HepG2 (cell line): Measurements from ENCODE around the gene CDS1. TPM values are rescaled to one million over a fixed set of nuclear protein-coding genes. Genes with fewer than 3 reads are reported as not detected.

Experiments used
- ATAD3A ChIP-seq: sonication (generic); formaldehyde crosslinking; IDR thresholded peaks from 2 replicates; pipeline ENCODE4 v1.4.0; 2020; ENCODE audit warnings: missing genetic modification reagents
- CAMTA2 ChIP-seq: sonication (generic); formaldehyde crosslinking; IDR thresholded peaks from 2 replicates; pipeline ENCODE4 v1.4.0; 2020; ENCODE audit warnings: mild to moderate bottlenecking, missing genetic modification reagents, borderline replicate concordance
- GTF3A ChIP-seq: sonication (generic); formaldehyde crosslinking; conservative IDR thresholded peaks from 2 replicates; pipeline ENCODE4 v1.4.0; 2020; ENCODE audit warnings: mild to moderate bottlenecking, missing genetic modification reagents
- MTA1 ChIP-seq: sonication (generic); formaldehyde crosslinking; IDR thresholded peaks from 2 replicates; pipeline ENCODE4 v1.4.0; 2020; ENCODE audit warnings: missing genetic modification reagents, mild to moderate bottlenecking, borderline replicate concordance
- POLR2AphosphoS5 ChIP-seq: IDR thresholded peaks from 2 replicates; pipeline ENCODE4 v1.6.1; 2012; ENCODE audit warnings: low read depth, low read length
- SP4 ChIP-seq: sonication (generic); formaldehyde crosslinking; IDR thresholded peaks from 2 replicates; pipeline ENCODE4 v1.8.1; 2023; ENCODE audit warnings: mild to moderate bottlenecking, missing genetic modification reagents
- SRF ChIP-seq: IDR thresholded peaks from 2 replicates; pipeline ENCODE4 v1.6.1; 2011; ENCODE audit warnings: mild to moderate bottlenecking, low read depth, low read length, moderate library complexity
- STAG1 ChIP-seq: sonication (generic); formaldehyde crosslinking; IDR thresholded peaks from 2 replicates; pipeline ENCODE4 v1.4.0; 2020; ENCODE audit warnings: missing genetic modification reagents
- YY1 ChIP-seq: IDR thresholded peaks from 2 replicates; pipeline ENCODE4 v1.6.1; 2011; ENCODE audit warnings: low read length, low read depth, moderate library complexity, mild to moderate bottlenecking; ENCODE audit not compliant: insufficient read depth, insufficient replicate concordance
- ZNF607 ChIP-seq: sonication (generic); formaldehyde crosslinking; IDR thresholded peaks from 2 replicates; pipeline ENCODE4 v1.5.1; 2020; ENCODE audit warnings: missing genetic modification reagents, mild to moderate bottlenecking, borderline replicate concordance
- ZNF709 ChIP-seq: sonication (generic); formaldehyde crosslinking; IDR thresholded peaks from 2 replicates; pipeline ENCODE4 v1.5.0; 2020; ENCODE audit warnings: mild to moderate bottlenecking, missing genetic modification reagents
- ZNF782 ChIP-seq: sonication (generic); formaldehyde crosslinking; IDR thresholded peaks from 2 replicates; pipeline ENCODE4 v1.4.0; 2020; ENCODE audit warnings: missing genetic modification reagents, mild to moderate bottlenecking, borderline replicate concordance
- ZSCAN12 ChIP-seq: sonication (generic); formaldehyde crosslinking; IDR thresholded peaks from 2 replicates; pipeline ENCODE4 v1.9.0; 2021; ENCODE audit warnings: mild to moderate bottlenecking, missing genetic modification reagents
- polyA plus RNA-seq, 8 experiments: library from polyadenylated mRNA; depleted of rRNA in 3 of 8; stranded (reverse) in 7 of 8; unstranded in 1 of 8; fragments of >200 nt; fragmentation: Illumina TruSeq in 4 of 8; extraction: Trizol in 4 of 8; gene quantifications; 2 replicates each; pipeline versions ENCODE4 v1.2.1 to v1.2.3, GENCODE V29; 2011 to 2016; ENCODE audit warnings: low read depth in 4 of 8, missing spikeins in 1 of 8, mixed read lengths in 1 of 8; ENCODE audit not compliant: insufficient read depth in 1 of 8
- total RNA-seq, 5 experiments: library from RNA; depleted of rRNA; stranded (reverse); fragments of >200 nt; fragmentation: Illumina TruSeq; extraction: Trizol; gene quantifications; 2 replicates each; pipeline ENCODE4 v1.2.3, GENCODE V29; 2016; ENCODE audit warnings: low read depth in 1 of 5
- TF ChIP-seq, protein P1 (sequence below): IDR thresholded peaks from 2 replicates; pipeline ENCODE4 v1.6.1; 2016; ENCODE audit warnings: missing biosample characterization, missing genetic modification reagents, low read depth
- TF ChIP-seq, protein P2 (sequence below): IDR thresholded peaks from 2 replicates; pipeline ENCODE4 v1.6.1; 2012; ENCODE audit warnings: inconsistent platforms
- TF ChIP-seq, protein P3 (sequence below): sonication (generic); formaldehyde crosslinking; IDR thresholded peaks from 2 replicates; pipeline ENCODE4 v1.4.0; 2020; ENCODE audit warnings: missing genetic modification reagents, low read depth, mild to moderate bottlenecking, borderline replicate concordance
- TF ChIP-seq, protein P4 (sequence below): sonication (generic); formaldehyde crosslinking; conservative IDR thresholded peaks from 2 replicates; pipeline ENCODE4 v1.5.0; 2020; ENCODE audit warnings: missing genetic modification reagents
- TF ChIP-seq, protein P5 (sequence below): sonication (generic); formaldehyde crosslinking; IDR thresholded peaks from 2 replicates; pipeline ENCODE4 v1.4.0; 2020; ENCODE audit warnings: missing genetic modification reagents

Gene CDS1
- total and polyA plus RNA-seq, 2 of the 13 experiments (the other 11 are each of a cell fraction or from before 2014, with no cell fraction given): 2.1 to 3.2 TPM

DNA sequence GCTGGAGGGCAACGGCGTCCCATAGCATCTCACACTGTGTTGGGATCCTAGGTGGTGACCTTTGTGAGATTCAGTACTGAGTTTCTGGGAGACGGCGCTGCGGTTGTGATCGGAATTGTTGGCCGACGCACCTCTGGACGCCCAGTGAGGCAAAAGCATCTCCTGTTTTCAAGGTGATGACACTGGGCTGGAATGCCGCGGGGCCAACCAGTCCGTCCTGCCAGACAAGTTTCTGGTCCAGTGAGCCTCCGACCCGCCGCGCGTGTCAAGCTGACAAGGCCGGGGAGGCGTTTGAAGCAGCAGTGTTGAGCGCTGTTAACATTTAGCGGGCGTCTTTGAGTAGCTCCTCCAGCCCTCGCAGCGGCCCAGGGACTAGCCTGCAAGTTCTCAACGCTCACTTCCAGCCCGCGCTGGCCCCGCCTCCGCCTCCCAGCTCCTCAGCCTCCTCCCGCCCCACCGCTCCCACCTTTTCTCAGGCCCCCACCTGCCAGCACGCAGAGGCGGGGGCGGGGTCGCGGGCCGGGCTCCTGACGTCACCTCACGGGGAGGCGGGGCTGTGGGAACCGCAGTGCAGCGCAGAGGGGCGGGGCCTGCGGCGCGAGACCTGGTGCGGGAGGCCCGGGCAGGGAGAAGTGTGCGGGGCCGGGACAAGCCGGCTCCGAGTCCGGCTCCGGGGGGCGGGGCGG is 482 bp upstream of the CDS1 start (continued):
- TF ChIP-seq, protein P1, sequence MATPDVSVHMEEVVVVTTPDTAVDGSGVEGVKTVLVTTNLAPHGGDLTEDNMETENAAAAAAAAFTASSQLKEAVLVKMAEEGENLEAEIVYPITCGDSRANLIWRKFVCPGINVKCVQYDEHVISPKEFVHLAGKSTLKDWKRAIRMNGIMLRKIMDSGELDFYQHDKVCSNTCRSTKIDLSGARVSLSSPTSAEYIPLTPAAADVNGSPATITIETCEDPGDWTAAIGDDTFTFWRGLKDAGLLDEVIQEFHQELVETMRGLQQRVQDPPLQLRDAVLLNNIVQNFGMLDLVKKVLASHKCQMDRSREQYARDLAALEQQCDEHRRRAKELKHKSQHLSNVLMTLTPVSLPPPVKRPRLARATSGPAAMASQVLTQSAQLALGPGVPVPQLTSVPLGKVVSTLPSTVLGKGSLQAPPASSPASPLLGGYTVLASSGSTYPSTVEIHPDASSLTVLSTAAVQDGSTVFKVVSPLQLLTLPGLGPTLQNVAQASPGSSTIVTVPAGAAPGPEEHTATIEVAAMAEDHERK: no peak
- TF ChIP-seq, protein P2, sequence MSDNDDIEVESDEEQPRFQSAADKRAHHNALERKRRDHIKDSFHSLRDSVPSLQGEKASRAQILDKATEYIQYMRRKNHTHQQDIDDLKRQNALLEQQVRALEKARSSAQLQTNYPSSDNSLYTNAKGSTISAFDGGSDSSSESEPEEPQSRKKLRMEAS: peak; percentile 58
- TF ChIP-seq SRF: no peak
- TF ChIP-seq SP4 (CRISPR knock-in tag): no peak
- no peak for TF ChIP-seq GTF3A
- TF ChIP-seq, protein P3, sequence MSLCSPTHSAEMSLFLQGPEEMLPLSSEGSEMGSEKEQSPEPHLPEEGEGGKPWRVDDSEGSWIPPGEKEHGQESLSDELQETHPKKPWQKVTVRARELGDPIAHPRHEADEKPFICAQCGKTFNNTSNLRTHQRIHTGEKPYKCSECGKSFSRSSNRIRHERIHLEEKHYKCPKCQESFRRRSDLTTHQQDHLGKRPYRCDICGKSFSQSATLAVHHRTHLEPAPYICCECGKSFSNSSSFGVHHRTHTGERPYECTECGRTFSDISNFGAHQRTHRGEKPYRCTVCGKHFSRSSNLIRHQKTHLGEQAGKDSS: no peak
- TF ChIP-seq ZNF782 (CRISPR knock-in tag): no peak
- TF ChIP-seq, protein P4, sequence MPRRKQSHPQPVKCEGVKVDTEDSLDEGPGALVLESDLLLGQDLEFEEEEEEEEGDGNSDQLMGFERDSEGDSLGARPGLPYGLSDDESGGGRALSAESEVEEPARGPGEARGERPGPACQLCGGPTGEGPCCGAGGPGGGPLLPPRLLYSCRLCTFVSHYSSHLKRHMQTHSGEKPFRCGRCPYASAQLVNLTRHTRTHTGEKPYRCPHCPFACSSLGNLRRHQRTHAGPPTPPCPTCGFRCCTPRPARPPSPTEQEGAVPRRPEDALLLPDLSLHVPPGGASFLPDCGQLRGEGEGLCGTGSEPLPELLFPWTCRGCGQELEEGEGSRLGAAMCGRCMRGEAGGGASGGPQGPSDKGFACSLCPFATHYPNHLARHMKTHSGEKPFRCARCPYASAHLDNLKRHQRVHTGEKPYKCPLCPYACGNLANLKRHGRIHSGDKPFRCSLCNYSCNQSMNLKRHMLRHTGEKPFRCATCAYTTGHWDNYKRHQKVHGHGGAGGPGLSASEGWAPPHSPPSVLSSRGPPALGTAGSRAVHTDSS: no peak
- TF ChIP-seq CAMTA2 (CRISPR knock-in tag): no peak
- no peak for TF ChIP-seq ZNF709
- TF ChIP-seq ATAD3A (CRISPR knock-in tag): no peak
- TF ChIP-seq, protein P5, sequence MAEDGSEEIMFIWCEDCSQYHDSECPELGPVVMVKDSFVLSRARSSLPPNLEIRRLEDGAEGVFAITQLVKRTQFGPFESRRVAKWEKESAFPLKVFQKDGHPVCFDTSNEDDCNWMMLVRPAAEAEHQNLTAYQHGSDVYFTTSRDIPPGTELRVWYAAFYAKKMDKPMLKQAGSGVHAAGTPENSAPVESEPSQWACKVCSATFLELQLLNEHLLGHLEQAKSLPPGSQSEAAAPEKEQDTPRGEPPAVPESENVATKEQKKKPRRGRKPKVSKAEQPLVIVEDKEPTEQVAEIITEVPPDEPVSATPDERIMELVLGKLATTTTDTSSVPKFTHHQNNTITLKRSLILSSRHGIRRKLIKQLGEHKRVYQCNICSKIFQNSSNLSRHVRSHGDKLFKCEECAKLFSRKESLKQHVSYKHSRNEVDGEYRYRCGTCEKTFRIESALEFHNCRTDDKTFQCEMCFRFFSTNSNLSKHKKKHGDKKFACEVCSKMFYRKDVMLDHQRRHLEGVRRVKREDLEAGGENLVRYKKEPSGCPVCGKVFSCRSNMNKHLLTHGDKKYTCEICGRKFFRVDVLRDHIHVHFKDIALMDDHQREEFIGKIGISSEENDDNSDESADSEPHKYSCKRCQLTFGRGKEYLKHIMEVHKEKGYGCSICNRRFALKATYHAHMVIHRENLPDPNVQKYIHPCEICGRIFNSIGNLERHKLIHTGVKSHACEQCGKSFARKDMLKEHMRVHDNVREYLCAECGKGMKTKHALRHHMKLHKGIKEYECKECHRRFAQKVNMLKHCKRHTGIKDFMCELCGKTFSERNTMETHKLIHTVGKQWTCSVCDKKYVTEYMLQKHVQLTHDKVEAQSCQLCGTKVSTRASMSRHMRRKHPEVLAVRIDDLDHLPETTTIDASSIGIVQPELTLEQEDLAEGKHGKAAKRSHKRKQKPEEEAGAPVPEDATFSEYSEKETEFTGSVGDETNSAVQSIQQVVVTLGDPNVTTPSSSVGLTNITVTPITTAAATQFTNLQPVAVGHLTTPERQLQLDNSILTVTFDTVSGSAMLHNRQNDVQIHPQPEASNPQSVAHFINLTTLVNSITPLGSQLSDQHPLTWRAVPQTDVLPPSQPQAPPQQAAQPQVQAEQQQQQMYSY (CRISPR knock-in tag): no peak
- TF ChIP-seq POLR2AphosphoS5: no peak
- TF ChIP-seq MTA1 (CRISPR knock-in tag): no peak
- TF ChIP-seq YY1: no peak
- no peak; the same call in 1 of the 2 replicates for TF ChIP-seq STAG1 (CRISPR knock-in tag)
- TF ChIP-seq ZSCAN12 (CRISPR knock-in tag): no peak
- TF ChIP-seq ZNF607: no peak
